GM23248 (cell line): ENCODE data around the gene INO80D.

Experiments
- EZH2 ChIP-seq: fragments of 200-600 bp; sonication (generic); IDR thresholded peaks from 2 replicates; pipeline ENCODE4 v1.6.1; 2018; ENCODE audit warnings: antibody characterized with exemption, mild to moderate bottlenecking; ENCODE audit not compliant: insufficient read depth, poor library complexity, severe bottlenecking
- EZH2phosphoT487 ChIP-seq: fragments of 200-600 bp; sonication (generic); IDR thresholded peaks from 2 replicates; pipeline ENCODE4 v1.6.1; 2018; ENCODE audit warnings: antibody characterized with exemption, moderate library complexity, mild to moderate bottlenecking, low read depth; ENCODE audit not compliant: insufficient read depth

DNA sequence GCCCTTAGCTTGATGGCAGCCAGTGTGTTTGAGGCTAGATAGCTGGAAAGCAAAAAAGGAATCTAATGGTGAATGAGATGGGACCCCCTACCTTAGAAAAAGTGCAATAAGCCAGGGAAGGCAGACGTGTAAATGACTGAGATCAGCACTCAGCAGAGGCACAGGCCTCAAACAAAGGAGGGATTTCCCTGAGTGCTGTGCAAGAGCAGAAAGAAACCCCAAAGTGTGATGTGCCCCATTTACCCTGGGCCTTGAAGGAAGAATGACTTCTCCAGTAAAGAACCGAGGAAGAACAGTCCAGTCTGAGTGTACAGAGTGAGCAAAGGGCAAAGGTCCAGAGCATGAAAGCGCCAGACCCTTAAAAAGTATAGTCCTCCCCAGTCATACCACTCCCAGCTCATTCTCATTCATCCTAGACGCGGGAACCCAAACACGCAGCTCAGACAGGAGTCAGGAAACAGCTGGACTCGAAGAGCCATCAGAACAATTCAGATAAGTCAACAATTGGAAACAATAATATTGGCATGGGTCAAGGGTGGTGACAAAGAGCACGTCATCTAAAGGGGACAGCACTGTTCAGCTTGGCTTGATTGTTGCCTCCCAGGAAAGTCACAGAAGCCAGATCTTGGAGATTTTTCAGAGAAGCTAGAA lies 121.7 kb downstream of the INO80D start:
- no peak for TF ChIP-seq EZH2
- TF ChIP-seq EZH2phosphoT487 = no peak
